HCT116 (cell line): ENCODE results near the gene KIAA1549. TPM values are rescaled to one million over a fixed set of nuclear protein-coding genes. Genes with fewer than 3 reads are reported as not detected.

Source experiments
- ATAC-seq: fragments of 200-7000 bp; cut with Tn5 transposase; 2 replicates; pipeline ENCODE4 v1.9.1; 2020; ENCODE audit warnings: mild to moderate bottlenecking, moderate library complexity
- BruUV-seq: library from RNA; stranded (reverse); fragments of 400-500 nt; replicated peaks from 2 replicates; lab custom pipeline; 2021; lab: Mats Ljungman, UMichigan
- CTCF ChIA-PET: fragments of 300-600 bp; sonication (Branson Sonifier 250); formaldehyde crosslinking; loops from one replicate; lab custom pipeline; 2021; ENCODE audit warnings: antibody characterized with exemption; lab: Charles Lee
- POLR2A ChIA-PET: fragments of 300-600, 350-600 bp; sonication (Branson Sonifier 250); formaldehyde crosslinking; loops from one replicate; lab custom pipeline; 2021; ENCODE audit warnings: antibody characterized with exemption; lab: Charles Lee
- RAD21 ChIA-PET, 2 experiments: fragments of 300-600 bp; sonication (Branson Sonifier 250); formaldehyde crosslinking; loops; one replicate each; lab custom pipeline; 2023; ENCODE audit warnings: low total read pairs in 2 of 2; ENCODE audit not compliant: uncharacterized antibody in 2 of 2, unreplicated experiment in 2 of 2, low non-redundant PET in 1 of 2; lab: Charles Lee
- DNase-seq: peaks from one replicate; pipeline ENCODE4 v3.0.0-alpha.2; 2010; ENCODE audit warnings: low read depth, low spot score
- H2AFZ ChIP-seq: fragments of 200-600 bp; shearing (Covaris generic), sonication (generic); 2 replicates; pipeline ENCODE4 v1.6.1; 2017; ENCODE audit warnings: low read depth, mixed run types, mixed read lengths, antibody characterized with exemption, low read length; ENCODE audit not compliant: poor library complexity, severe bottlenecking
- H3K27ac ChIP-seq: 2 replicates; pipeline ENCODE4 v1.5.1; 2012; ENCODE audit warnings: low read depth, low read length
- H3K27me3 ChIP-seq: fragments of 200-600 bp; sonication (generic); 2 replicates; pipeline ENCODE4 v1.6.1; 2016; ENCODE audit warnings: mixed run types, low read length, mixed read lengths; ENCODE audit not compliant: insufficient read depth
- H3K36me3 ChIP-seq, 2 experiments: fragments of 200-500 bp in 1 of 2; fragments of 200-600 bp in 1 of 2; sonication (Bioruptor generic) in 1 of 2; sonication (generic) in 1 of 2; 2 replicates each; pipeline versions ENCODE4 v1.5.1 to v1.6.1; 2014 to 2016; ENCODE audit warnings: low read length in 2 of 2, inconsistent platforms in 1 of 2, mixed read lengths in 1 of 2, mixed run types in 1 of 2; ENCODE audit not compliant: insufficient read depth in 2 of 2, control insufficient read depth in 1 of 2
- H3K4me1 ChIP-seq, 2 experiments: fragments of 200-600 bp in 1 of 2; sonication (generic) in 1 of 2; 2 replicates each; pipeline versions ENCODE4 v1.5.1 to v1.6.1; 2012 to 2017; ENCODE audit warnings: low read length in 2 of 2, inconsistent platforms in 1 of 2, mild to moderate bottlenecking in 1 of 2, mixed read lengths in 1 of 2, mixed run types in 1 of 2, moderate library complexity in 1 of 2; ENCODE audit not compliant: insufficient read depth in 2 of 2, control insufficient read depth in 1 of 2
- H3K4me2 ChIP-seq: fragments of 200-600 bp; sonication (generic); 2 replicates; pipeline ENCODE4 v1.6.1; 2017; ENCODE audit warnings: mixed run types, low read length, mixed read lengths
- H3K4me3 ChIP-seq, 2 experiments: fragments of 200-600 bp in 1 of 2; sonication (generic) in 1 of 2; replicated peaks in 1 of 2; 2 replicates each; pipeline ENCODE4 v1.5.1; 2011 to 2016; ENCODE audit warnings: low read length in 2 of 2, control low read depth in 1 of 2, low read depth in 1 of 2, mild to moderate bottlenecking in 1 of 2, mixed read lengths in 1 of 2, mixed run types in 1 of 2
- H3K79me2 ChIP-seq: fragments of 200-600 bp; sonication (generic); 2 replicates; pipeline ENCODE4 v1.6.1; 2017; ENCODE audit warnings: mild to moderate bottlenecking, mixed run types, low read length, moderate library complexity, mixed read lengths; ENCODE audit not compliant: insufficient read depth
- H3K9ac ChIP-seq: fragments of 200-600 bp; sonication (generic); 2 replicates; pipeline ENCODE4 v1.6.1; 2016; ENCODE audit warnings: low read length, mixed read lengths
- H3K9me2 ChIP-seq: fragments of 200-600 bp; sonication (generic), shearing (Covaris generic); 2 replicates; pipeline ENCODE4 v1.6.1; 2017; ENCODE audit warnings: mixed run types, mild to moderate bottlenecking, moderate library complexity; ENCODE audit not compliant: insufficient read depth
- H3K9me3 ChIP-seq, 2 experiments: fragments of 200-500 bp in 1 of 2; fragments of 200-600 bp in 1 of 2; sonication (Bioruptor generic) in 1 of 2; sonication (generic) in 1 of 2; 2 replicates each; pipeline ENCODE4 v1.6.1; 2014 to 2017; ENCODE audit warnings: low read length in 2 of 2, mixed read lengths in 2 of 2, inconsistent platforms in 1 of 2, low read depth in 1 of 2, mild to moderate bottlenecking in 1 of 2, mixed run types in 1 of 2, moderate library complexity in 1 of 2; ENCODE audit not compliant: control insufficient read depth in 1 of 2, insufficient read depth in 1 of 2
- H4K20me1 ChIP-seq: fragments of 200-600 bp; sonication (generic), shearing (Covaris generic); 2 replicates; pipeline ENCODE4 v1.6.1; 2017; ENCODE audit warnings: mixed run types, mild to moderate bottlenecking, moderate library complexity; ENCODE audit not compliant: insufficient read depth
- CEBPB ChIP-seq: IDR thresholded peaks from 2 replicates; pipeline ENCODE4 v1.6.1; 2012; ENCODE audit warnings: low read depth
- JUND ChIP-seq: IDR thresholded peaks from 2 replicates; pipeline ENCODE4 v1.6.1; 2012
- POLR2AphosphoS5 ChIP-seq: IDR thresholded peaks from 2 replicates; pipeline ENCODE4 v1.6.1; 2011; ENCODE audit warnings: mild to moderate bottlenecking, low read depth, low read length, moderate library complexity
- RAD21 ChIP-seq: IDR thresholded peaks from 2 replicates; pipeline ENCODE4 v1.6.1; 2012; ENCODE audit warnings: low read depth, mild to moderate bottlenecking
- SRF ChIP-seq: IDR thresholded peaks from 2 replicates; pipeline ENCODE4 v1.6.1; 2012; ENCODE audit warnings: low read depth
- YY1 ChIP-seq: IDR thresholded peaks from 2 replicates; pipeline ENCODE4 v1.6.1; 2011; ENCODE audit warnings: low read length, low read depth, moderate library complexity, mild to moderate bottlenecking; ENCODE audit not compliant: insufficient replicate concordance; ENCODE audit errors: extremely low read depth
- intact Hi-C: fragments of 100-400 bp; cut with micrococcal nuclease; formaldehyde crosslinking; loops from 2 replicates; pipeline ENCODE4 v1.10.0; 2022
- total RNA-seq: library from RNA; stranded (reverse); gene quantifications from one replicate; pipeline ENCODE4 v1.2.1, GENCODE V29; 2021; ENCODE audit not compliant: unreplicated experiment
- TF ChIP-seq, protein P1 (sequence below), 3 experiments: fragments of 200-600 bp in 1 of 3; sonication (generic) in 1 of 3; IDR thresholded peaks in 2 of 3; conservative IDR thresholded peaks in 1 of 3; 2 replicates each; pipeline ENCODE4 v1.5.1; 2012 to 2017; ENCODE audit warnings: low read depth in 2 of 3, low read length in 2 of 3, antibody characterized with exemption in 1 of 3, borderline replicate concordance in 1 of 3, control low read depth in 1 of 3, mild to moderate bottlenecking in 1 of 3, mixed read lengths in 1 of 3, mixed run types in 1 of 3, moderate library complexity in 1 of 3; ENCODE audit not compliant: insufficient read depth in 1 of 3
- TF ChIP-seq, protein P2 (sequence below): IDR thresholded peaks from 2 replicates; pipeline ENCODE4 v1.6.1; 2012

Gene KIAA1549
- total RNA-seq, 1 experiment from 2014 or later = 3.9 TPM

DNA sequence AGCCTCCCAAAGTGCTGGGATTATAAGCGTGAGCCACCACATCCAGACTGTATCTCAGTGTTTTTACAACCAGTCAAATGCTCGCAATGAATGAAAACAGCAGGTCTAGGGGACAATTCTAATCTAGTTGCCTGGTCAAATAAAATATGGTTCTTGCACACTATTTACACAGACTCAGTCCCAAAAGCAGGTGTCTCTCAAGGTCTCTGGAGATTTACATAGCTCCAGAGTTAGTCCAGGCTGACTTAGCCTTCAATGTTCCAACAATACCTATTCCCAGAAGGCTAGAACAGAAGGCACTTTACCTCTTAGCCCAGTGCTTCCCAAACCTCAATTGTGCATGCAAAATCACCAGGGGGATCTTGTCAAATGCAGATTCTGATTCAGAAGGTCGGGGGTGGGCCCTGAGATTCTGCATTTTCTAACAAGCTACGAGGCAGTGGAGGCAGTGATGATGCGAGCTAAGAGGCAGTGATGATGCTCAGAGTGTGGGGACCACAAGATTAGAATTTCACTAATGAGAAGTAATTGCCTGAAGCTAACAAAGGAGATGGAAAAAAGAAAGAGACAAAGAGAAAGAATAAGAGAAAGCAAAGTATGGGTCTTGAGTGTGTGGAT lies 6.4 kb downstream of the KIAA1549 start:
- H2AFZ ChIP-seq = no peak overlapping the region
- no peak overlapping the region for H3K4me3 ChIP-seq
- H3K4me2 ChIP-seq = no peak overlapping the region
- no peaks in the 10 kb centered on the region for H3K36me3 ChIP-seq
- no TSS peak for BruUV-seq
- no peaks in the 10 kb centered on the region for H3K9me3 ChIP-seq
- no peak overlapping the region for H3K9ac ChIP-seq
- ATAC-seq (no peak), DNase-seq (no peak)
- H3K79me2 ChIP-seq = peaks cover 11% of the 10 kb centered on the region
- CTCF ChIA-PET = no interaction called here
- H3K9me2 ChIP-seq = no peaks in the 10 kb centered on the region
- no peak overlapping the region for H3K27ac ChIP-seq
- H3K4me1 ChIP-seq = peaks cover 5 to 23% of the 10 kb centered on the region in 2 experiments; a peak in 3 of 4 replicates
- H4K20me1 ChIP-seq = no peaks in the 10 kb centered on the region
- RAD21 ChIA-PET = no interaction called here
- intact Hi-C loops = no loop called here
- no peak for TF ChIP-seq YY1
- TF ChIP-seq, protein P1, sequence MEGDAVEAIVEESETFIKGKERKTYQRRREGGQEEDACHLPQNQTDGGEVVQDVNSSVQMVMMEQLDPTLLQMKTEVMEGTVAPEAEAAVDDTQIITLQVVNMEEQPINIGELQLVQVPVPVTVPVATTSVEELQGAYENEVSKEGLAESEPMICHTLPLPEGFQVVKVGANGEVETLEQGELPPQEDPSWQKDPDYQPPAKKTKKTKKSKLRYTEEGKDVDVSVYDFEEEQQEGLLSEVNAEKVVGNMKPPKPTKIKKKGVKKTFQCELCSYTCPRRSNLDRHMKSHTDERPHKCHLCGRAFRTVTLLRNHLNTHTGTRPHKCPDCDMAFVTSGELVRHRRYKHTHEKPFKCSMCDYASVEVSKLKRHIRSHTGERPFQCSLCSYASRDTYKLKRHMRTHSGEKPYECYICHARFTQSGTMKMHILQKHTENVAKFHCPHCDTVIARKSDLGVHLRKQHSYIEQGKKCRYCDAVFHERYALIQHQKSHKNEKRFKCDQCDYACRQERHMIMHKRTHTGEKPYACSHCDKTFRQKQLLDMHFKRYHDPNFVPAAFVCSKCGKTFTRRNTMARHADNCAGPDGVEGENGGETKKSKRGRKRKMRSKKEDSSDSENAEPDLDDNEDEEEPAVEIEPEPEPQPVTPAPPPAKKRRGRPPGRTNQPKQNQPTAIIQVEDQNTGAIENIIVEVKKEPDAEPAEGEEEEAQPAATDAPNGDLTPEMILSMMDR (IDR thresholded peaks at IDR 0.05 in 2 of 3, conservative IDR thresholded peaks at IDR 0.05 in 1 of 3; ENCODE audit: borderline replicate concordance in 1 of 3, insufficient read depth in 1 of 3, low read depth in 2 of 3, low read length in 2 of 3) = no peak
- TF ChIP-seq SRF = no peak
- TF ChIP-seq, protein P2, sequence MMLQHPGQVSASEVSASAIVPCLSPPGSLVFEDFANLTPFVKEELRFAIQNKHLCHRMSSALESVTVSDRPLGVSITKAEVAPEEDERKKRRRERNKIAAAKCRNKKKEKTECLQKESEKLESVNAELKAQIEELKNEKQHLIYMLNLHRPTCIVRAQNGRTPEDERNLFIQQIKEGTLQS = no peak
- no peak for TF ChIP-seq RAD21
- no peak for TF ChIP-seq POLR2AphosphoS5
- no peak for TF ChIP-seq JUND
- TF ChIP-seq CEBPB = no peak
- POLR2A ChIA-PET = no interaction called here
- no peaks in the 10 kb centered on the region for H3K27me3 ChIP-seq
